Measurements from ENCODE around the gene ASTN2.

ASTN2 gene

GRCh38 chr9:116986015-116986414, 428.8 kb downstream of the ASTN2 start:
- Histone ChIP-seq H3K79me2 (ENCODE audit: insufficient read depth, low read depth) (no peaks in the 10 kb centered on the region), H3K4me1 (ENCODE audit: low read depth, poor library complexity, severe bottlenecking) (no peaks in the 10 kb centered on the region), H3K4me2 (no peak overlapping the region)

GRCh38 chr9:116985596-116985995, 429.3 kb downstream of the ASTN2 start:
- Histone ChIP-seq H3K4me3 (IDR thresholded peaks at IDR 0.05; ENCODE audit: insufficient read depth, low read depth, low read length) (no peak overlapping the region), H3K9ac (no peak overlapping the region), H3K27me3 (ENCODE audit: insufficient read depth, low read depth) (no peaks in the 10 kb centered on the region), H3K27ac (no peak overlapping the region), H3K4me1 (ENCODE audit: low read depth, poor library complexity, severe bottlenecking) (no peaks in the 10 kb centered on the region), H3K36me3 (ENCODE audit: insufficient read depth) (no peaks in the 10 kb centered on the region), H3K4me2 (no peak overlapping the region), H3K79me2 (ENCODE audit: insufficient read depth, low read depth) (no peaks in the 10 kb centered on the region), H2AFZ (ENCODE audit: low read depth) (no peak overlapping the region), H4K20me1 (ENCODE audit: insufficient read depth) (no peaks in the 10 kb centered on the region)
- no peak for TF ChIP-seq CTCF (conservative IDR thresholded peaks at IDR 0.05; ENCODE audit: low read depth, low read length)

More at GRCh38 chr9:116986015-116986414, 428.8 kb downstream of the ASTN2 start:
- Histone ChIP-seq H4K20me1 (ENCODE audit: insufficient read depth) (no peaks in the 10 kb centered on the region), H3K27ac (no peak overlapping the region), H3K27me3 (ENCODE audit: insufficient read depth, low read depth) (no peaks in the 10 kb centered on the region), H3K4me3 (IDR thresholded peaks at IDR 0.05; ENCODE audit: insufficient read depth, low read depth, low read length) (no peak overlapping the region), H2AFZ (ENCODE audit: low read depth) (no peak overlapping the region), H3K9ac (no peak overlapping the region), H3K36me3 (ENCODE audit: insufficient read depth) (no peaks in the 10 kb centered on the region)
- no peak for TF ChIP-seq CTCF (conservative IDR thresholded peaks at IDR 0.05; ENCODE audit: low read depth, low read length)

GRCh38 chr9:116984111-116984510, 430.7 kb downstream of the ASTN2 start:
- no peak overlapping the region for H3K27ac ChIP-seq
- H3K4me2 ChIP-seq, result no peak overlapping the region
- H3K36me3 ChIP-seq (ENCODE audit: insufficient read depth), result no peaks in the 10 kb centered on the region
- H3K9ac ChIP-seq, result no peak overlapping the region
- no peaks in the 10 kb centered on the region for H3K4me1 ChIP-seq (ENCODE audit: low read depth, poor library complexity, severe bottlenecking)
- no peaks in the 10 kb centered on the region for H3K79me2 ChIP-seq (ENCODE audit: insufficient read depth, low read depth)
- TF ChIP-seq CTCF (conservative IDR thresholded peaks at IDR 0.05; ENCODE audit: low read depth, low read length), result no peak
- H3K27me3 ChIP-seq (ENCODE audit: insufficient read depth, low read depth), result no peaks in the 10 kb centered on the region
- H2AFZ ChIP-seq (ENCODE audit: low read depth), result no peak overlapping the region
- no peaks in the 10 kb centered on the region for H4K20me1 ChIP-seq (ENCODE audit: insufficient read depth)
- H3K4me3 ChIP-seq (IDR thresholded peaks at IDR 0.05; ENCODE audit: insufficient read depth, low read depth, low read length), result no peak overlapping the region

- H2AFZ ChIP-seq (ENCODE audit: low read depth), result no peak overlapping the region
- no peak for TF ChIP-seq CTCF (conservative IDR thresholded peaks at IDR 0.05; ENCODE audit: low read depth, low read length)
- no peaks in the 10 kb centered on the region for H4K20me1 ChIP-seq (ENCODE audit: insufficient read depth)
- no peaks in the 10 kb centered on the region for H3K4me1 ChIP-seq (ENCODE audit: low read depth, poor library complexity, severe bottlenecking)
- H3K27ac ChIP-seq, result no peak overlapping the region
- no peak overlapping the region for H3K4me3 ChIP-seq (IDR thresholded peaks at IDR 0.05; ENCODE audit: insufficient read depth, low read depth, low read length)
- no peaks in the 10 kb centered on the region for H3K27me3 ChIP-seq (ENCODE audit: insufficient read depth, low read depth)
- H3K4me2 ChIP-seq, result no peak overlapping the region
- no peaks in the 10 kb centered on the region for H3K79me2 ChIP-seq (ENCODE audit: insufficient read depth, low read depth)
- no peak overlapping the region for H3K9ac ChIP-seq
- no peaks in the 10 kb centered on the region for H3K36me3 ChIP-seq (ENCODE audit: insufficient read depth)
Observed at GRCh38 chr9:116980582-116981120, 434.2 kb downstream of the ASTN2 start.
